AG09309 (cell line): Measurements from ENCODE around the gene CD4.

ENCODE experiments used
- DNase-seq: peaks from one replicate; pipeline ENCODE4 v3.0.0-alpha.2; 2010; ENCODE audit warnings: low read depth
- H3K4me3 ChIP-seq: 2 replicates; pipeline ENCODE4 v1.5.1; 2011; ENCODE audit warnings: mild to moderate bottlenecking, low read depth, low read length, moderate library complexity; ENCODE audit not compliant: control insufficient read depth
- CTCF ChIP-seq: IDR thresholded peaks from 2 replicates; pipeline ENCODE4 v1.5.1; 2011; ENCODE audit warnings: mild to moderate bottlenecking, low read depth, low read length, inconsistent platforms; ENCODE audit not compliant: insufficient read depth, control insufficient read depth; ENCODE audit errors: missing control alignments

The CD4 gene

GRCh38 chr12:6769666-6770065 lies 19.7 kb upstream of the CD4 start:
- TF ChIP-seq CTCF: no peak
- H3K4me3 ChIP-seq: no peak overlapping the region
- DNase-seq: no peak

- DNase-seq: no peak
- TF ChIP-seq CTCF: no peak
- no peak overlapping the region for H3K4me3 ChIP-seq
Measured at GRCh38 chr12:6770094-6770493, 19.2 kb upstream of the CD4 start.

GRCh38 chr12:6770600-6770999 lies 18.7 kb upstream of the CD4 start:
- H3K4me3 ChIP-seq: no peak overlapping the region
- TF ChIP-seq CTCF: no peak
- no peak for DNase-seq

- TF ChIP-seq CTCF: no peak
- no peak for DNase-seq
Measured at GRCh38 chr12:6771091-6771495, 18.2 kb upstream of the CD4 start.

GRCh38 chr12:6771509-6772330 lies 17.6 kb upstream of the CD4 start:
- H3K4me3 ChIP-seq: no peak overlapping the region
- no peak for DNase-seq
- no peak for TF ChIP-seq CTCF

More at GRCh38 chr12:6771091-6771495, 18.2 kb upstream of the CD4 start:
- H3K4me3 ChIP-seq: no peak overlapping the region

- no peak for DNase-seq
- TF ChIP-seq CTCF: no peak
- no peak within 1 kb of the TSS for H3K4me3 ChIP-seq
Measured at GRCh38 chr12:6772331-6772695, 17.0 kb upstream of the CD4 start, which contains the start of gene LAG3. LAG3 (plus strand) TSS chr12:6772520; CDS start chr12:6772853, 333 bp downstream.
